Activated CD4-positive, alpha-beta T cell treated with anti-CD3 and anti-CD28 coated beads, Interleukin-2, amount 50 U/mL, for 1 hour (primary cell): ENCODE measurements around the gene RBM17.
"Not testable (repeated sequence)": the region's sequence is repeated elsewhere in the genome, so short reads cannot be mapped to it uniquely, and the experiment has no call there.

Experiments
- DNase-seq: peaks from one replicate; pipeline ENCODE4 v3.0.0-alpha.2; 2020

RBM17 gene

GRCh38 chr10:6088721-6089333 lies at the start of gene RBM17:
Gene RBM17, plus strand, starts transcription at chr10:6089034. Its CDS starts 8,032 bp downstream, at chr10:6097066.
- DNase-seq = peak; percentile 96

- DNase-seq = no peak
These were observed 49.1 kb upstream of the RBM17 start for GRCh38 chr10:6039711-6040110.

- no peak for DNase-seq
These were observed 48.6 kb upstream of the RBM17 start for GRCh38 chr10:6040205-6040604.

- DNase-seq = not testable (repeated sequence)
These were observed 45.5 kb upstream of the RBM17 start for GRCh38 chr10:6043377-6043776.

- DNase-seq = no peak
These were observed 44.8 kb upstream of the RBM17 start for GRCh38 chr10:6044060-6044459.

DNA sequence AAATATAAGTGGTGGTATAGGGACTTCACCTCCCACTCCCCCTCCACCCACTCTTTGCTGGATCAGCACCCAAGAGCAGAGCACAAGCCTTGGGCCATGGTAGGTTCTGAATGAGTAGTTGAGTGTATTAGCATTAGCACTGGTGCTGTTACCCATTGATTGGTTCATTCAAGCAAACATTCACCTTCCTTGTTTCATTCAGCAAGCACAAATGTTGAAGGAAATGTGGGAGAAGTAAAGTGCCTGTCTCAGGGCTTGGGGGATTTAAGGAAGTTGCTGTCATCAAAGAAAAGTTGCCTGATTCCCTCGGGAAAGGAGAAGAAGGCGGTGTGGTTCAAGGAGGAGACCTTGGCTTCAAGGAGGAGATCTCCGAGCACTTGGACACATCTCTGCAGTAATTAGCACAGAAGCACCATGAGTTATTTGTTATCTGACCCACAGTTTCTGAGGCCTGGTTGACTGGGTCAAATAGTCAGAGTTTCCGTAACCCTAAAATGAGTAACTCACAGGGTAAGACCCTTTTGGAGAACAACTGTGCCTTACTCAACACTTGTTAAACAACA lies 44.0 kb upstream of the RBM17 start:
- no peak for DNase-seq

DNA sequence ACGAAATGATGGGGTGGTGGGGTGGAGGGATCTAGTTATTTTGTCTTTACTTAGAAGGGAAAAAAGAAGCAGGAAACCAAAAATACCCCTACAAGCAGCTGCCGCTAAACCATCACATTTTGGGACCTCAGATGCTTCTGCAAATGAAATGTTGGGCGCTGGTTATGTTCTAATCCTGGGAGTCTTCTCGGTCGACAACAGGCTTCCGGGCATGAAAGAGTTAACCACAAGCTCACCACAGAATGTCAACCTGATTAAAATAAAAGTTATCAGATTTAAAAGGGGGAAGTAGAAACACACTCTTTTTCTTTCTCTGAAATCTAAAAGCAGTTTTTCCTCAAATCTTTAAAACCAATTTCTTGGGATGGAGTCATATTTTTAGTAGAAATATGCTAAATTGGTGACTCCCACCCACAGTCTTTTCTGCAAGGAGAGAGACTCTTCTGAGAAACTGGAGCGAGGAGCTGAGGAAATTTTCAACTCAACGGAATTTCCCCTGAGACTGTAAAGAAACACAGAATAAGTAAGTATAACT lies 43.5 kb upstream of the RBM17 start:
- no peak for DNase-seq

- DNase-seq = no peak
These were observed 42.7 kb upstream of the RBM17 start for GRCh38 chr10:6045878-6046772.

DNA sequence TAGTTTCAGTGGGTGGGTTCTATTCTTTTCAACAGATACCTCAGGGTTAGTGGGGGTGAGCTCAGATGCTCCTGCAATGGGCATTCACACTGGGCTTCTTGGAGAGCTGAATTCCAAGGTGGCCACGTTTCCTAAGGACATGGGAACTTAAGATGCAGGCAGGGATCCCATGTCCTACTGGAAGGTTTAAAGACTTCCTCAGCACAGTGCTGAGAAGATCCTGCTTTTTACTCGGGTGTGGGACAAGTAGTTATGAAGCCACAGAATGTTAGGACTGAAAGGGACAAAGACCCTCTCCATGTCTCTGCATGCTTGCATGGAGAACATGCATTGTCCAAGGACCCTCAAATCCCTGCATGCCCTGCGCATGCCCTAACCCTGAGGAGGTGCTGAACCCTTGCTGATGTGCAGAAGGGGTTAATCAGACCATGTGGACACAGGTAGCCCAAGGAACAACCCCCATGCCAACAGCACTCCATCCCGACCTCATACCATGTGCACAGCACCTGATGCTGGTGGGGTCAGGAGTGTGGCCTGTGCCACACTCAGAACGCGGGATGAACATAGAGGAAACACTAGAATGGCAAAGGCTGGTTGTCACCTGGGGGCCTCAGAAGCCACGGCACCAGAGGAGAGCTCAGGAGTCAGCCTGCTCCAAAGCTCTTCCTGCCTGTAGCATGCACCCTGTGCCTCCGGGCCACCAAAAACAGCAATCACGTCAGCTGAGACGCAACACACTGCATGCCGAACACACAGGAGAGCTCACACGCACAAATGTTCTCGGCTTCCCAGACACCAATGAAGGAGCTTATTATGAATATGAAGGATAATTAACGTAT lies 41.8 kb upstream of the RBM17 start:
- no peak for DNase-seq

DNA sequence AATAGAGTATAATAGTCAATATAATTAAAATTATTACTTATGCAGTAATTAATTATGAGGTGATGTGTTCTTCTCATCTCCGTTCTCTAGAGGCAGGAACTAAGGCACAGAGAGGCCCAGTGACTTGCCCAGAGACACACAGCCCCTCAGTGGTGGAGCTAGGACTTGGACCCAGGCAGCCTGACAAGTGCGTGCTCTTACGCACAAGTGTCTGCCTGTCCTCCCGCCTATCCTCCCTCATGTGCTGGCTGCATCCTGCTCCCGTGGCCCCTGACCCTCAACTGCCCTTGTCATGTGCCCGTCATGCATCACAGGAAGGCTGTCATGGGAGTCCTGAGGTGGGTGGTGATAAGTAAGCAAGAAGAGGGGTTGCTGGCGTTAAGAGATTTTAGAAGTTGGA lies 41.0 kb upstream of the RBM17 start:
- no peak for DNase-seq

GRCh38 chr10:6048281-6049030 lies 40.4 kb upstream of the RBM17 start:
- no peak for DNase-seq

DNA sequence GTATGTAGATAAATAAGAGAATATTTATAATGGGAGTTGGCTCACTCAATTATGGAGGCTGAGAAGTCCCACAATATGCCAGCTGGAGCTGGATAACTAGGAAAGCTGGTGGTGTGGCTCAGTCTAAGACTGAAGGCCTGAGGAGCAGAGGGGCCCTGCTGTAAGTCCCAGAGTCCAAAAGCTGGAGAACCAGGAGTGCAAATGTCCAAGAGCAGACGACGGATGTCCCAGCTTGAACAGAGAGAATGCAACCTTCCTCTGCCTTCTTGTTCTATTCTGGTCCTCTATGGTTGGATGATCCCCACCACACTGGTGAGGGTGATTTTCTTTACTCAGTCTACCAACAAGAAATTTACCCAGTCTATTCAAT lies 39.8 kb upstream of the RBM17 start:
- no peak for DNase-seq

- peak; percentile 83 for DNase-seq
These were observed 37.9 kb upstream of the RBM17 start for GRCh38 chr10:6050801-6051445.

GRCh38 chr10:6052247-6053221 lies 36.3 kb upstream of the RBM17 start:
- peak; percentile 73 for DNase-seq

- DNase-seq = no peak
These were observed 35.5 kb upstream of the RBM17 start for GRCh38 chr10:6053303-6053702.

- DNase-seq = no peak
These were observed 34.8 kb upstream of the RBM17 start for GRCh38 chr10:6053816-6054631.

DNA sequence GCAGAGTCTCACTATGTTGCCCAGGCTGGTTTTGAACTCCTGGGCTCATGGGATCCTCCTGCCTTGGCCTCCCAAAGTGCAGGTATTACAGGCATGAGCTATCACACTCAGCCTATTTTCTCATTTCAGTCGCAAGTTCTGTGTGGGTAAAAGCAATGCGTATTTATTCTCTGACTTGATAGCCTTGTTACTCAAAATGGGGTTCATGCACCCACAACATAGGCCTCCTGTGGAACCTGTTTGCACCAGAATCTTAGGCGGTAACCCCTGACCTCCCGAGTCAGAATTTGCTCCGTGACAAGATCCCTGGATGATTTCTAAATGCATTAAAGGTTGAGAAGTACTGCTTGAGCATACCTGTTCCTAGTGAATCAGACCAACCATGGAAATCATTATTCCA lies 34.0 kb upstream of the RBM17 start:
- DNase-seq = no peak

GRCh38 chr10:6055929-6056328 lies 32.9 kb upstream of the RBM17 start:
- no peak for DNase-seq

GRCh38 chr10:6056411-6057135 lies 32.3 kb upstream of the RBM17 start:
- DNase-seq = no peak
